B cell (primary cell): Measurements from ENCODE around the gene PLCB4. TPM values are rescaled to one million over a fixed set of nuclear protein-coding genes. Genes with fewer than 3 reads are reported as not detected.

ENCODE experiments used
- ATAC-seq: fragments of 200-7000 bp; cut with Tn5 transposase; one replicate; pipeline ENCODE4 v1.10.0; 2021; ENCODE audit warnings: low read depth, mild to moderate bottlenecking, moderate number of reproducible peaks, moderate library complexity
- CTCF ChIA-PET: fragments of 350-600 bp; sonication (Branson Sonifier 250); formaldehyde crosslinking; loops from one replicate; lab custom pipeline; 2021; ENCODE audit warnings: antibody characterized with exemption, inconsistent platforms; lab: Charles Lee
- POLR2A ChIA-PET: fragments of 350-600 bp; sonication (Branson Sonifier 250); formaldehyde crosslinking; loops from one replicate; lab custom pipeline; 2021; ENCODE audit warnings: antibody characterized with exemption; lab: Charles Lee
- DNase-seq: peaks from one replicate; pipeline ENCODE4 v3.0.0; 2013
- H2AFZ ChIP-seq: 2 replicates; pipeline ENCODE4 v1.6.1; 2012; ENCODE audit warnings: mild to moderate bottlenecking, low read depth, low read length; ENCODE audit not compliant: insufficient read depth, poor library complexity, severe bottlenecking
- H3K27ac ChIP-seq, 2 donors: 1 replicate in 1 of 2; 2 replicates in 1 of 2; pipeline ENCODE4 v1.5.1; 2012 to 2013; ENCODE audit warnings: low read length in 2 of 2, mild to moderate bottlenecking in 2 of 2, moderate library complexity in 1 of 2
- H3K27me3 ChIP-seq, 4 experiments: fragments of 200-600 bp in 1 of 4; sonication (generic) in 1 of 4; replicated peaks in 1 of 4; 1 replicate in 2 of 4; 2 replicates in 2 of 4; pipeline versions ENCODE4 v1.6.1 to v1.7.0; 2013 to 2016; ENCODE audit warnings: low read length in 3 of 4, mild to moderate bottlenecking in 2 of 4, mixed read lengths in 1 of 4, moderate library complexity in 1 of 4; ENCODE audit not compliant: insufficient read depth in 4 of 4, control insufficient read depth in 3 of 4; ENCODE audit errors: control extremely low read depth in 1 of 4
- H3K36me3 ChIP-seq, 2 experiments: replicated peaks in 1 of 2; 1 replicate in 1 of 2; 2 replicates in 1 of 2; pipeline versions ENCODE4 v1.6.1 to v1.7.1; 2013; ENCODE audit warnings: low read length in 1 of 2; ENCODE audit not compliant: insufficient read depth in 2 of 2, control insufficient read depth in 1 of 2; ENCODE audit errors: control extremely low read depth in 1 of 2, extremely low read depth in 1 of 2
- H3K4me1 ChIP-seq, 2 donors: fragments of 200-600 bp in 1 of 2; sonication (generic) in 1 of 2; 1 replicate in 1 of 2; 2 replicates in 1 of 2; pipeline versions ENCODE4 v1.5.1 to v1.6.1; 2013 to 2017; ENCODE audit warnings: low read length in 2 of 2; ENCODE audit not compliant: control insufficient read depth in 2 of 2, insufficient read depth in 2 of 2
- H3K4me2 ChIP-seq: replicated peaks from 2 replicates; pipeline ENCODE3; 2012; ENCODE audit warnings: mild to moderate bottlenecking, low read depth, low read length; ENCODE audit not compliant: poor library complexity, severe bottlenecking
- H3K4me3 ChIP-seq, 5 experiments: fragments of 200-600 bp in 1 of 5; sonication (generic) in 1 of 5; 1 replicate in 3 of 5; 2 replicates in 2 of 5; pipeline versions ENCODE4 v1.5.1 to v1.7.0; 2011 to 2016; ENCODE audit warnings: low read length in 4 of 5, mild to moderate bottlenecking in 4 of 5, low read depth in 2 of 5, control low read depth in 1 of 5, moderate library complexity in 1 of 5; ENCODE audit not compliant: insufficient read depth in 1 of 5; ENCODE audit errors: control extremely low read depth in 1 of 5, extremely low read depth in 1 of 5
- H3K79me2 ChIP-seq: fragments of 200-600 bp; sonication (generic); one replicate; pipeline ENCODE4 v1.6.0; 2016; ENCODE audit warnings: low read length; ENCODE audit not compliant: control insufficient read depth, insufficient read depth
- H3K9ac ChIP-seq: fragments of 200-600 bp; sonication (generic); 2 replicates; pipeline ENCODE4 v1.6.1; 2017; ENCODE audit warnings: mild to moderate bottlenecking, low read length, moderate library complexity
- H3K9me3 ChIP-seq, 3 donors: one replicate each; pipeline versions ENCODE4 v1.6.1 to v1.7.1; 2013; ENCODE audit warnings: low read length in 2 of 3; ENCODE audit not compliant: control insufficient read depth in 2 of 3, insufficient read depth in 1 of 3; ENCODE audit errors: control extremely low read depth in 1 of 3
- H4K20me1 ChIP-seq: 2 replicates; pipeline ENCODE4 v1.6.0; 2012; ENCODE audit warnings: mild to moderate bottlenecking, low read length; ENCODE audit not compliant: insufficient read depth, control insufficient read depth, poor library complexity, severe bottlenecking
- H3K27ac Mint-ChIP-seq: one replicate; pipeline ENCODE4 v1.8.0; 2021; ENCODE audit warnings: mixed read lengths
- H3K27me3 Mint-ChIP-seq: one replicate; pipeline ENCODE4 v1.8.0; 2021; ENCODE audit warnings: mixed read lengths
- H3K4me1 Mint-ChIP-seq: one replicate; pipeline ENCODE4 v1.8.0; 2021; ENCODE audit warnings: mixed read lengths
- H3K4me3 Mint-ChIP-seq: one replicate; pipeline ENCODE4 v1.8.0; 2021; ENCODE audit warnings: mixed read lengths
- H3K9me3 Mint-ChIP-seq: one replicate; pipeline ENCODE4 v1.8.0; 2022; ENCODE audit warnings: mixed read lengths; ENCODE audit not compliant: insufficient read depth
- EZH2 ChIP-seq: IDR thresholded peaks from 2 replicates; pipeline ENCODE4 v1.6.1; 2012; ENCODE audit warnings: borderline replicate concordance, low read depth, mild to moderate bottlenecking, moderate library complexity, low read length; ENCODE audit not compliant: insufficient read depth, poor library complexity, severe bottlenecking
- WGBS: methylation state at CpG from one replicate; pipeline ENCODE4 v1.1.5; 2013; ENCODE audit warnings: missing lambda C conversion rate; ENCODE audit not compliant: insufficient coverage; 5-methylcytosine and 5-hydroxymethylcytosine counted together
- intact Hi-C: fragments of 100-400 bp; cut with micrococcal nuclease; formaldehyde crosslinking; loops from one replicate; pipeline ENCODE4 v1.10.0; 2022
- polyA plus RNA-seq: library from polyadenylated mRNA; depleted of rRNA; stranded (reverse); fragments of >200 nt; gene quantifications from 2 replicates; pipeline ENCODE4 v1.2.3, GENCODE V29; 2012
- total RNA-seq, 2 donors: library from RNA; stranded (reverse); fragments of 120-200 nt in 1 of 2; gene quantifications; 1 replicate in 1 of 2; 2 replicates in 1 of 2; pipeline versions ENCODE4 v1.2.3 to v1.2.4, GENCODE V29; 2013 to 2022
- TF ChIP-seq, protein P1 (sequence below): fragments of 200-600 bp; IDR thresholded peaks from one replicate; pipeline ENCODE4 v1.8.0; 2022; ENCODE audit warnings: antibody characterized with exemption, mild to moderate bottlenecking

The PLCB4 gene
- total and polyA plus RNA-seq, 2 donors (not counting 1 experiment from before 2014, with no cell fraction given): not detected

- peaks cover 0 to 3% of the 10 kb centered on the region in 2 donors for H3K4me1 ChIP-seq
- H3K4me1 Mint-ChIP-seq: peaks cover 3% of the 10 kb centered on the region
- H4K20me1 ChIP-seq: no peaks in the 10 kb centered on the region
- no peaks in the 10 kb centered on the region for H3K9me3 ChIP-seq
- ChIA-PET POLR2A (no interaction called here), CTCF (no interaction called here)
- DNase-seq (no peak), ATAC-seq (no peak)
- no peaks in the 10 kb centered on the region for H3K9me3 Mint-ChIP-seq
- peaks cover 17% of the 10 kb centered on the region for H3K27me3 Mint-ChIP-seq
- WGBS: 67% methylated on average over 1 of the region's 3 CpGs
- H3K36me3 ChIP-seq: no peaks in the 10 kb centered on the region
- H2AFZ ChIP-seq: no peak overlapping the region
- H3K9ac ChIP-seq: no peak overlapping the region
- no peak overlapping the region for H3K27ac Mint-ChIP-seq
- no peak for TF ChIP-seq EZH2
- TF ChIP-seq, protein P1, sequence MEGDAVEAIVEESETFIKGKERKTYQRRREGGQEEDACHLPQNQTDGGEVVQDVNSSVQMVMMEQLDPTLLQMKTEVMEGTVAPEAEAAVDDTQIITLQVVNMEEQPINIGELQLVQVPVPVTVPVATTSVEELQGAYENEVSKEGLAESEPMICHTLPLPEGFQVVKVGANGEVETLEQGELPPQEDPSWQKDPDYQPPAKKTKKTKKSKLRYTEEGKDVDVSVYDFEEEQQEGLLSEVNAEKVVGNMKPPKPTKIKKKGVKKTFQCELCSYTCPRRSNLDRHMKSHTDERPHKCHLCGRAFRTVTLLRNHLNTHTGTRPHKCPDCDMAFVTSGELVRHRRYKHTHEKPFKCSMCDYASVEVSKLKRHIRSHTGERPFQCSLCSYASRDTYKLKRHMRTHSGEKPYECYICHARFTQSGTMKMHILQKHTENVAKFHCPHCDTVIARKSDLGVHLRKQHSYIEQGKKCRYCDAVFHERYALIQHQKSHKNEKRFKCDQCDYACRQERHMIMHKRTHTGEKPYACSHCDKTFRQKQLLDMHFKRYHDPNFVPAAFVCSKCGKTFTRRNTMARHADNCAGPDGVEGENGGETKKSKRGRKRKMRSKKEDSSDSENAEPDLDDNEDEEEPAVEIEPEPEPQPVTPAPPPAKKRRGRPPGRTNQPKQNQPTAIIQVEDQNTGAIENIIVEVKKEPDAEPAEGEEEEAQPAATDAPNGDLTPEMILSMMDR: no peak
- intact Hi-C loops: no loop called here
- peaks cover 0 to 7% (median under 1%) of the 10 kb centered on the region in 4 experiments for H3K27me3 ChIP-seq
- H3K4me2 ChIP-seq: no peak overlapping the region
- no peak overlapping the region for H3K4me3 Mint-ChIP-seq
- no peak overlapping the region for H3K4me3 ChIP-seq
- no peaks in the 10 kb centered on the region for H3K79me2 ChIP-seq
- no peak overlapping the region for H3K27ac ChIP-seq
Observed at GRCh38 chr20:9072861-9073500, 4.1 kb downstream of the PLCB4 start.

GRCh38 chr20:9075264-9076095 is 6.6 kb downstream of the PLCB4 start:
- Histone ChIP-seq H3K4me1 (no peaks in the 10 kb centered on the region), H3K4me2 (no peak overlapping the region), H3K9ac (no peak overlapping the region), H2AFZ (no peak overlapping the region), H3K79me2 (no peaks in the 10 kb centered on the region), H3K4me3 (no peak overlapping the region), H3K36me3 (no peaks in the 10 kb centered on the region), H3K27me3 (peaks cover 0 to under 1% (median 0%) of the 10 kb centered on the region in 4 experiments), H4K20me1 (no peaks in the 10 kb centered on the region), H3K9me3 (no peaks in the 10 kb centered on the region), H3K27ac (no peak overlapping the region)
- ATAC-seq (no peak), DNase-seq (no peak)
- TF ChIP-seq, protein P1: no peak
- TF ChIP-seq EZH2: no peak
- H3K9me3 Mint-ChIP-seq: no peaks in the 10 kb centered on the region
- 100% methylated on average over 5 of the region's 6 CpGs for WGBS
- no peak overlapping the region for H3K27ac Mint-ChIP-seq
- H3K4me1 Mint-ChIP-seq: no peaks in the 10 kb centered on the region
- POLR2A ChIA-PET: no interaction called here
- CTCF ChIA-PET: interaction anchor here (0.6 kb wide), 1 partner anchor 132 kb away, joined by 3 read pairs; no protein-coding TSS in a partner anchor
- H3K27me3 Mint-ChIP-seq: peaks cover 3% of the 10 kb centered on the region
- H3K4me3 Mint-ChIP-seq: no peak overlapping the region
- intact Hi-C loops: no loop called here
